ENCODE measurements around the gene MAZ.
A peak's percentile ranks its signal among the peaks of the same experiment; 100 is the strongest.

GRCh38 chr16:29806641-29807425, 504 bp downstream of the MAZ start:
- TF ChIP-seq CTCF (IDR thresholded peaks at IDR 0.05) (no peak), POLR2A (IDR thresholded peaks at IDR 0.05) (peak in 1 of 2 donors; percentile 17)

All from thyroid gland (tissue), 4 donors.